Astrocyte of the spinal cord (primary cell): Measurements from ENCODE around the gene SLC35E3.

Source experiments
- DNase-seq: peaks from one replicate; pipeline ENCODE4 v3.0.0; 2011; ENCODE audit warnings: low read depth, low spot score
- H3K4me3 ChIP-seq: 2 replicates; pipeline ENCODE4 v1.5.1; 2011; ENCODE audit warnings: low read depth, mild to moderate bottlenecking, low read length, moderate library complexity
- CTCF ChIP-seq: IDR thresholded peaks from 2 replicates; pipeline ENCODE4 v1.5.1; 2012; ENCODE audit warnings: low read depth, mild to moderate bottlenecking, low read length, inconsistent platforms
- in situ Hi-C: cut with HindIII; loops from 2 replicates; pipeline ENCODE4 v1.10.0; 2017; ENCODE audit warnings: low sequenced_read_pairs

Gene SLC35E3

GRCh38 chr12:68766646-68767045 is 20.7 kb downstream of the SLC35E3 start:
- in situ Hi-C loops: no loop called here
- DNase-seq: no peak
- TF ChIP-seq CTCF: no peak
- H3K4me3 ChIP-seq: no peak overlapping the region

- DNase-seq: no peak
- TF ChIP-seq CTCF: no peak
- no peak overlapping the region for H3K4me3 ChIP-seq
- in situ Hi-C loops: no loop called here
Measured at GRCh38 chr12:68767191-68767590, 21.2 kb downstream of the SLC35E3 start.

GRCh38 chr12:68768431-68768939 is 22.5 kb downstream of the SLC35E3 start:
- no peak overlapping the region for H3K4me3 ChIP-seq
- DNase-seq: no peak
- in situ Hi-C loops: no loop called here
- no peak for TF ChIP-seq CTCF

GRCh38 chr12:68769941-68770340 is 24.0 kb downstream of the SLC35E3 start:
- no peak for TF ChIP-seq CTCF
- no peak for DNase-seq
- H3K4me3 ChIP-seq: no peak overlapping the region
- in situ Hi-C loops: no loop called here

GRCh38 chr12:68771223-68771925 is 25.4 kb downstream of the SLC35E3 start:
- in situ Hi-C loops: no loop called here
- no peak overlapping the region for H3K4me3 ChIP-seq
- DNase-seq: no peak
- TF ChIP-seq CTCF: no peak

GRCh38 chr12:68772714-68773113 is 26.7 kb downstream of the SLC35E3 start:
- in situ Hi-C loops: no loop called here
- H3K4me3 ChIP-seq: no peak overlapping the region
- DNase-seq: no peak
- TF ChIP-seq CTCF: no peak
